Measurements from ENCODE around the gene PSMF1.

Gene PSMF1

DNA sequence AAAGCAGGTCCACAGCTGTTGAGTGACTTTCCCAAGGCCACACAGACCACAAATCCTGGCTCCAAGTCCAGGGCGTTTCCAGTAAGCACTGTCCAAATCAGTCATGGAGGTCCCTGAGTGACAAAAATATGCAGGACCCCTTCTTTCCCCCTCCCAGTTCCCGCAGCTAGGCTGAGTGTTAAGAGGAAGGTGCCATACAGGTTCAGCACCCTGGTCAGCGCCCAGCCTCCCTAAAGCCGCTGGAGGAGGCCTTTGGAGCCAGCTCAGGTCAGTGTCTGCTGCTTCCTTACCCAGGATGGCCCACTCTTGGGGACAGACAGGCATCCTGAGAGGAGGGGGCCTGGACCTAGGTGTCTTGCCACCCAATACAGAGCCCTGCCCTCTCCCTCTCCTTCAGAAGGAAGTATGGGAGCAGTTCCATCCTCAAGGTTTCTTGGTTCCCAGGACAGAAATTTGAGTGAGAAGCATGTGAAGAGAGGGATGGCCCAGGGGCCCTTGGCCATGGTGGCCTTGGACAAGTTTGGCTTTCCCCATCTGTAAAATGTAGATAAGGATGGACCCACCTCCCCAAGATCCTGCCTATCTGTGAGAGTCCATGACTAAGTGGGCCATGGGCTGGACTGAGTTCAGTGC lies 53.2 kb downstream of the PSMF1 start:
- ChIA-PET POLR2A (no interaction called here), CTCF (interaction anchor here (1.5 kb wide), 2 partner anchors 63 to 197 kb away, joined by 3 to 4 read pairs; no protein-coding TSS in a partner anchor)
- DNase-seq (ENCODE audit: extremely low spot score), result no peak
- TF ChIP-seq, protein P1, sequence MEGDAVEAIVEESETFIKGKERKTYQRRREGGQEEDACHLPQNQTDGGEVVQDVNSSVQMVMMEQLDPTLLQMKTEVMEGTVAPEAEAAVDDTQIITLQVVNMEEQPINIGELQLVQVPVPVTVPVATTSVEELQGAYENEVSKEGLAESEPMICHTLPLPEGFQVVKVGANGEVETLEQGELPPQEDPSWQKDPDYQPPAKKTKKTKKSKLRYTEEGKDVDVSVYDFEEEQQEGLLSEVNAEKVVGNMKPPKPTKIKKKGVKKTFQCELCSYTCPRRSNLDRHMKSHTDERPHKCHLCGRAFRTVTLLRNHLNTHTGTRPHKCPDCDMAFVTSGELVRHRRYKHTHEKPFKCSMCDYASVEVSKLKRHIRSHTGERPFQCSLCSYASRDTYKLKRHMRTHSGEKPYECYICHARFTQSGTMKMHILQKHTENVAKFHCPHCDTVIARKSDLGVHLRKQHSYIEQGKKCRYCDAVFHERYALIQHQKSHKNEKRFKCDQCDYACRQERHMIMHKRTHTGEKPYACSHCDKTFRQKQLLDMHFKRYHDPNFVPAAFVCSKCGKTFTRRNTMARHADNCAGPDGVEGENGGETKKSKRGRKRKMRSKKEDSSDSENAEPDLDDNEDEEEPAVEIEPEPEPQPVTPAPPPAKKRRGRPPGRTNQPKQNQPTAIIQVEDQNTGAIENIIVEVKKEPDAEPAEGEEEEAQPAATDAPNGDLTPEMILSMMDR (IDR thresholded peaks at IDR 0.05; ENCODE audit: control extremely low read depth, extremely low read depth, low read depth, missing control alignments), result no peak

DNA sequence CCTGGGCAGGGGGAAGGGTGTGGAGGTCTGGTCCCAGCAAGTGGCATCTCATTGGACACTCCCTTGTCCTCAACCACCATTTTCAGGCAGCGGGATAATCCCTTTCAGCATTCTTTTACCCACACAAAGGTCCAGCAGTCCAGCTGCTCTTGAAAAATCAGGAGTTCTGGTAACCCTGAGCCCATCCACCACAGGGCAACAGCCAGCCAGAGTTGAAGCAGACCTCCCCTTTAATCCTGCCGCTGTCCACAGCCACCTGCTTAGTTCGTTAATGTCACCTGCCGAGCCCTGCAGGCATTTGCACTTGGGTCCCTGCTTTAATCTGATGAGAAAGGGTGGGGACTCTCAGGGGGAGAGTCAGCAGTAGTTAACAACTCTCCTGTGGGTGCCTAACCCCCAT lies 55.3 kb downstream of the PSMF1 start:
- POLR2A ChIA-PET, result no interaction called here
- no peak for DNase-seq (ENCODE audit: extremely low spot score)
- CTCF ChIA-PET, result no interaction called here
- TF ChIP-seq, protein P1 (IDR thresholded peaks at IDR 0.05; ENCODE audit: control extremely low read depth, extremely low read depth, low read depth, missing control alignments), result no peak

DNA sequence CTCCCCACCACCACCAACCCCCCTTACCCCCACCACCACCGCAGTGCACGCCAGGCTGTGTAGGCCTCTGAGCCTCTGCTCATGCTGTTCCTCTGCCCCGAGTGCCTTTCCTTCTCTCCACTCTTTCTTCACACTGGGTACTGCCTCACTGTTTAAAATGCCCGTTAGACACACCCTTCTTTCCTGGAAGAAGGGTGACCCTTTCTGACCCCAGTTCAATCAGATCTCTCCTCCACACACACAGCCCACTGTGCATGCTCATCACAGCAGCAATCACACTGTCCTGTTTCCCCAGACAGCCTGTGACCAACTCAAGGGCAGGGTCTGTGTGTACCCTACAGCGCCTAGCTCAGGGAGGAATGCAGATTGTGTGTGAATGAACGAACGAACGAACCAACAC lies 56.4 kb downstream of the PSMF1 start:
- no peak for DNase-seq (ENCODE audit: extremely low spot score)
- CTCF ChIA-PET, result interaction anchor here (1.7 to 2.5 kb wide), 2 partner anchors 10 to 12 kb away, joined by 4 to 9 read pairs; partner anchors contain the start of gene TMEM74B
- TF ChIP-seq, protein P1 (IDR thresholded peaks at IDR 0.05; ENCODE audit: control extremely low read depth, extremely low read depth, low read depth, missing control alignments), result no peak
- POLR2A ChIA-PET, result no interaction called here

DNA sequence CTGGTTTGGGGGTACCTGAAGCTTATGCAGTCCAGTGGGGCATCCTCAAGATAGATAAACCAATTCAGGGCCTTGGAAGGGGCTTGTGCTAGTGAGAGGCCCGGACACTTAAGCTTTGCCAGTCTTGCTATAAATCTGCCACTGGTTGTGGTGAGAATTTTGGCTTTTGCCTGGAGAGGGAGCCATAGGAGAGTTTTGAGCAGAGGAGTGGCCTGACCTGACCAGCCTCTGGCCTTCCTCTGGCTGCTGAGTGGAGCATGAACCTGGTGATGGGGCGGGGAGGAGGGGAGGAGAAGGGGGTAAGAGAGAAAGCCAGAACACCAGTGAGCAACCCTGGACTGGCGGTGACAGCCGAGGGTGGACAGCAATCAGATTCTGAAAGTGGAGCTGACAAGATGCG lies 59.3 kb downstream of the PSMF1 start:
- POLR2A ChIA-PET, result no interaction called here

DNA sequence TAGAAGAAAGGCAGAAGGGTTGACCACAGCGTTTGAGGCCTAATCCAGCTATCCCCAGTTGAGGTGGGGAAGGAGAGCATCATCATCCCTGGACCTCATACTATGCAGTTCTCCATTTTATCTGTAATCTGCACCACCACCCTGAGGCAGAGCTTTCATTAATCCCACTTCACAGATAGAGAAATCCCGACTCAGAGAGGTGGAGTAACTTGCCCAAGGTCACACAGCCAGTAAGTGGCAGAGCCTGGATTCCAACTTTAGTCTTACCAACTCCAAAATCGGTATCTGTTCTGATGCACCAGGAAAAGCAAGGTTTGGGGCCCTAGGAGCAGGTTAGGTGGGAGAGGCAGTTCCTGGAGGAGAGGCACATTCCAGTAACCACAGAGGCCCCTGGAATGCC lies 59.7 kb downstream of the PSMF1 start:
- POLR2A ChIA-PET, result no interaction called here
- TF ChIP-seq, protein P1 (IDR thresholded peaks at IDR 0.05; ENCODE audit: control extremely low read depth, extremely low read depth, low read depth, missing control alignments), result no peak
- no peak for DNase-seq (ENCODE audit: extremely low spot score)
- CTCF ChIA-PET, result no interaction called here

More for the DNA sequence above, 59.3 kb downstream of the PSMF1 start:
- CTCF ChIA-PET, result no interaction called here
- DNase-seq (ENCODE audit: extremely low spot score), result no peak
- TF ChIP-seq, protein P1 (IDR thresholded peaks at IDR 0.05; ENCODE audit: control extremely low read depth, extremely low read depth, low read depth, missing control alignments), result no peak

DNA sequence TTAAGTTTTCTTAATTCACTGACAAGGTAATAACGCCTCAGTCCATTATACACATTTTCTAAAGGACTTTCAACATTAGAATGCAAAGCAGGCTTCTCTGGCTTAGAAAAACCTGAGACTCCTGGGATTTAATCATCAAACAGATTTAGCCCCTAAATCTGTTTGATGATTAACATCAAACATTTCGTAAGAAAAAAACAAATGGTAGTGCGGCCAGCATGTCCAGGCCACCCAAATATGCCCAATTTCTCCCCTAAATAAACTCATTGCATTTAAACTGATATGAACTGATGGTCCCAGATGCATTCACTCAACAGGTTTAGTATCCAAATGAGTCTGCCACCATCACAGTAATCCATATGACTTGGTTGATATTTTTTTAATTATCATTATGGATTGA lies 60.2 kb downstream of the PSMF1 start:
- ChIA-PET CTCF (interaction anchor here (0.7 to 0.9 kb wide), 2 partner anchors 18 to 222 kb away, joined by 3 read pairs; no protein-coding TSS in a partner anchor), POLR2A (no interaction called here)
- no peak for DNase-seq (ENCODE audit: extremely low spot score)
- TF ChIP-seq, protein P1 (IDR thresholded peaks at IDR 0.05; ENCODE audit: control extremely low read depth, extremely low read depth, low read depth, missing control alignments), result no peak
